Psoas muscle (tissue), 8 donors: Measurements from ENCODE around the gene CEP350. TPM values are rescaled to one million over a fixed set of nuclear protein-coding genes. Genes with fewer than 3 reads are reported as not detected.

Experiments
- ATAC-seq, 4 donors: fragments of 200-7000 bp; cut with Tn5 transposase; one replicate each; pipeline ENCODE4 v1.9.1; 2020; ENCODE audit warnings: moderate library complexity in 3 of 4, mild to moderate bottlenecking in 2 of 4
- DNase-seq, 2 donors: peaks; one replicate each; pipeline ENCODE4 v3.0.0-alpha.2; 2020
- H3K27ac ChIP-seq: fragments of 200-600 bp; one replicate; pipeline ENCODE4 v1.8.0; 2022
- H3K27me3 ChIP-seq, 3 donors: fragments of 200-600 bp in 1 of 3; one replicate each; pipeline versions ENCODE4 v1.6.1 to v1.8.0; 2013 to 2022; ENCODE audit warnings: low read length in 2 of 3, mild to moderate bottlenecking in 2 of 3, moderate library complexity in 1 of 3; ENCODE audit not compliant: insufficient read depth in 3 of 3
- H3K36me3 ChIP-seq, 2 donors: fragments of 200-600 bp in 1 of 2; one replicate each; pipeline versions ENCODE4 v1.6.1 to v1.8.0; 2013 to 2022; ENCODE audit warnings: low read depth in 1 of 2, mild to moderate bottlenecking in 1 of 2, moderate library complexity in 1 of 2; ENCODE audit not compliant: insufficient read depth in 1 of 2
- H3K4me1 ChIP-seq: fragments of 200-600 bp; one replicate; pipeline ENCODE4 v1.8.0; 2022
- H3K4me3 ChIP-seq: fragments of 200-600 bp; one replicate; pipeline ENCODE4 v1.8.0; 2022; ENCODE audit warnings: mild to moderate bottlenecking
- H3K9me3 ChIP-seq: fragments of 200-600 bp; one replicate; pipeline ENCODE4 v1.8.0; 2022
- CTCF ChIP-seq: fragments of 200-600 bp; IDR thresholded peaks from one replicate; pipeline ENCODE4 v1.8.0; 2022; ENCODE audit warnings: antibody characterized with exemption
- WGBS, 3 donors: extraction: QIAGEN DNeasy Blood & Tissue Kit; methylation state at CpG; one replicate each; pipeline versions ENCODE4 v1.1.6 to v1.1.7; 2013; 5-methylcytosine and 5-hydroxymethylcytosine counted together
- intact Hi-C, 2 donors: fragments of 100-400 bp; cut with DNase I; formaldehyde crosslinking; loops; one replicate each; pipeline versions ENCODE4 v1.11.0 to v1.14.2; 2022
- polyA plus RNA-seq, 3 donors: library from polyadenylated mRNA; stranded (reverse); fragments of 200-250 nt; gene quantifications; one replicate each; pipeline ENCODE4 v1.2.3, GENCODE V29; 2013
- total RNA-seq, 4 donors: library from RNA; stranded (reverse); fragmentation: NEBNext Ultra II Directional in 2 of 4; extraction: Animal tissue kit (Norgen Biotek cat#: 25700) in 2 of 4; gene quantifications; one replicate each; pipeline versions ENCODE4 v1.2.1 to v1.2.4, GENCODE V29; 2021 to 2023
- donor health status: healthy with polysubstance abuse.
- donor health status: DM: no; HTN: no; CAD: no; lungs with moderate emphysema.
- donor health status: Bipolar disorder and iron deficiency.
- donor health status: healthy.
- donor health status: DM: yes; HTN: yes; CAD: no.
- donor health status: DM: no; HTN: no; CAD: no.
- donor health status: DM: no; HTN: no; CAD: no.
- donor health status: DM: yes; HTN: yes; CAD: no.

The CEP350 gene
- total and polyA plus RNA-seq, 7 donors = 5.1 to 65.3 (median 52.8) TPM

GRCh38 chr1:179939941-179940340, 14.7 kb upstream of the CEP350 start:
- no peaks in the 10 kb centered on the region for H3K27me3 ChIP-seq
- H3K4me3 ChIP-seq = no peak overlapping the region
- TF ChIP-seq CTCF = no peak
- no peak for ATAC-seq
- no peak for DNase-seq
- no peaks in the 10 kb centered on the region for H3K9me3 ChIP-seq
- no peaks in the 10 kb centered on the region for H3K4me1 ChIP-seq
- intact Hi-C loops = no loop called here
- WGBS, 3 donors = 89 to 100% (median 97%) methylated on average over 1 of the region's 1 CpG
- no peak overlapping the region for H3K27ac ChIP-seq
- H3K36me3 ChIP-seq = no peaks in the 10 kb centered on the region

- no peak for TF ChIP-seq CTCF
- no peaks in the 10 kb centered on the region for H3K36me3 ChIP-seq
- intact Hi-C loops = no loop called here
- no peaks in the 10 kb centered on the region for H3K9me3 ChIP-seq
- no peaks in the 10 kb centered on the region for H3K4me1 ChIP-seq
- 44 to 52% (median 49%) methylated on average over 2 of the region's 2 CpGs for WGBS, 3 donors
- DNase-seq = no peak
- no peak for ATAC-seq
- no peak overlapping the region for H3K27ac ChIP-seq
- no peaks in the 10 kb centered on the region for H3K27me3 ChIP-seq
- no peak overlapping the region for H3K4me3 ChIP-seq
Observed at GRCh38 chr1:179941454-179941853, 13.2 kb upstream of the CEP350 start.

GRCh38 chr1:179950651-179951050, 4.0 kb upstream of the CEP350 start:
- whole genome bisulfite sequencing, 3 donors = 87 to 93% (median 88%) methylated on average over 7 of the region's 7 CpGs
- no peaks in the 10 kb centered on the region for H3K36me3 ChIP-seq
- no peaks in the 10 kb centered on the region for H3K27me3 ChIP-seq
- no peak overlapping the region for H3K27ac ChIP-seq
- H3K9me3 ChIP-seq = no peaks in the 10 kb centered on the region
- ATAC-seq (no peak), DNase-seq (no peak)
- no peak for TF ChIP-seq CTCF
- H3K4me1 ChIP-seq = no peaks in the 10 kb centered on the region
- H3K4me3 ChIP-seq = no peak overlapping the region
- intact Hi-C loops = no loop called here

- intact Hi-C loops = no loop called here
- Histone ChIP-seq H3K27ac (no peak overlapping the region), H3K27me3 (no peaks in the 10 kb centered on the region), H3K4me3 (no peak overlapping the region), H3K4me1 (peaks cover 5% of the 10 kb centered on the region), H3K36me3 (no peaks in the 10 kb centered on the region), H3K9me3 (no peaks in the 10 kb centered on the region)
- WGBS, 3 donors = 89 to 93% (median 92%) methylated on average over 10 of the region's 10 CpGs
- no peak for ATAC-seq
- no peak for DNase-seq
- no peak for TF ChIP-seq CTCF
Observed at GRCh38 chr1:179951383-179952144, 3.0 kb upstream of the CEP350 start.

GRCh38 chr1:179952186-179952585, 2.4 kb upstream of the CEP350 start:
- 86 to 93% (median 89%) methylated on average over 4 of the region's 4 CpGs for WGBS, 3 donors
- H3K27me3 ChIP-seq = no peaks in the 10 kb centered on the region
- no peak for TF ChIP-seq CTCF
- H3K9me3 ChIP-seq = no peaks in the 10 kb centered on the region
- ATAC-seq = no peak
- peaks cover 11% of the 10 kb centered on the region for H3K4me1 ChIP-seq
- no peak for DNase-seq
- H3K36me3 ChIP-seq = no peaks in the 10 kb centered on the region
- H3K4me3 ChIP-seq = no peak overlapping the region
- intact Hi-C loops = no loop called here
- no peak overlapping the region for H3K27ac ChIP-seq
